GM23248 (cell line): ENCODE data around the gene MIGA1. TPM values are rescaled to one million over a fixed set of nuclear protein-coding genes. Genes with fewer than 3 reads are reported as not detected.
A peak's percentile ranks its signal among the peaks of the same experiment; 100 is the strongest.

Experiments
- DNase-seq: peaks from one replicate; pipeline ENCODE4 v3.0.0-alpha.2; 2015
- H2AFZ ChIP-seq: fragments of 200-600 bp; sonication (generic); 2 replicates; pipeline ENCODE4 v1.6.1; 2016; ENCODE audit warnings: antibody characterized with exemption
- H3F3A ChIP-seq: fragments of 200-600 bp; sonication (generic); 2 replicates; pipeline ENCODE4 v1.6.1; 2016; ENCODE audit warnings: mild to moderate bottlenecking, antibody characterized with exemption, mixed run types; ENCODE audit not compliant: insufficient read depth
- H3K27ac ChIP-seq: fragments of 200-600 bp; sonication (generic); 2 replicates; pipeline ENCODE4 v1.5.1; 2016; ENCODE audit warnings: mild to moderate bottlenecking
- H3K27me3 ChIP-seq: fragments of 200-600 bp; sonication (generic); replicated peaks from 2 replicates; pipeline ENCODE4 v1.6.1; 2016; ENCODE audit warnings: mild to moderate bottlenecking; ENCODE audit not compliant: insufficient read depth
- H3K36me3 ChIP-seq: fragments of 200-600 bp; sonication (generic); 2 replicates; pipeline ENCODE4 v1.6.1; 2016; ENCODE audit warnings: low read depth, mild to moderate bottlenecking
- H3K4me1 ChIP-seq: fragments of 200-600 bp; sonication (generic); 2 replicates; pipeline ENCODE4 v1.6.1; 2016; ENCODE audit warnings: mild to moderate bottlenecking; ENCODE audit not compliant: insufficient read depth
- H3K4me2 ChIP-seq: fragments of 200-600 bp; sonication (generic); one replicate; pipeline ENCODE4 v1.6.1; 2016; ENCODE audit warnings: mild to moderate bottlenecking; ENCODE audit not compliant: unreplicated experiment
- H3K4me3 ChIP-seq: fragments of 200-600 bp; sonication (generic); 2 replicates; pipeline ENCODE4 v1.5.1; 2016; ENCODE audit warnings: mild to moderate bottlenecking
- H3K79me2 ChIP-seq: fragments of 200-600 bp; sonication (generic); 2 replicates; pipeline ENCODE4 v1.6.1; 2016; ENCODE audit warnings: mild to moderate bottlenecking; ENCODE audit not compliant: insufficient read depth
- H3K9ac ChIP-seq: fragments of 200-600 bp; sonication (generic); 2 replicates; pipeline ENCODE4 v1.6.1; 2016; ENCODE audit warnings: mild to moderate bottlenecking
- H3K9me2 ChIP-seq: fragments of 200-600 bp; sonication (generic); 2 replicates; pipeline ENCODE4 v1.6.1; 2016; ENCODE audit warnings: mixed run types, mild to moderate bottlenecking, moderate library complexity; ENCODE audit not compliant: insufficient read depth
- H3K9me3 ChIP-seq: fragments of 200-600 bp; sonication (generic); one replicate; pipeline ENCODE4 v1.6.1; 2017; ENCODE audit warnings: low read depth
- H4K20me1 ChIP-seq: fragments of 200-600 bp; sonication (generic); 2 replicates; pipeline ENCODE4 v1.6.0; 2016; ENCODE audit not compliant: insufficient read depth
- EZH2 ChIP-seq: fragments of 200-600 bp; sonication (generic); IDR thresholded peaks from 2 replicates; pipeline ENCODE4 v1.6.1; 2018; ENCODE audit warnings: antibody characterized with exemption, mild to moderate bottlenecking; ENCODE audit not compliant: insufficient read depth, poor library complexity, severe bottlenecking
- EZH2phosphoT487 ChIP-seq: fragments of 200-600 bp; sonication (generic); IDR thresholded peaks from 2 replicates; pipeline ENCODE4 v1.6.1; 2018; ENCODE audit warnings: antibody characterized with exemption, moderate library complexity, mild to moderate bottlenecking, low read depth; ENCODE audit not compliant: insufficient read depth
- WGBS, 2 experiments: methylation state at CpG; one replicate each; pipeline ENCODE4 v1.1.6; 2015 to 2017; ENCODE audit warnings: low lambda C conversion rate in 2 of 2, low coverage in 1 of 2; ENCODE audit errors: missing lambda C conversion rate in 2 of 2; 5-methylcytosine and 5-hydroxymethylcytosine counted together
- in situ Hi-C: fragments of 300-500 bp; cut with MboI; formaldehyde crosslinking; loops from 2 replicates; pipeline ENCODE4 v1.15.0; 2020
- polyA plus RNA-seq: library from polyadenylated mRNA; unstranded; fragments of >200 nt; fragmentation: Nextera tagmentation; extraction: Ambion mirVana; gene quantifications from 2 replicates; pipeline ENCODE4 v1.2.1, GENCODE V29; 2016
- total RNA-seq: library from RNA; depleted of rRNA; stranded (reverse); fragments of >200 nt; shearing (Covaris generic); gene quantifications from 2 replicates; pipeline ENCODE4 v1.2.3, GENCODE V29; 2014; rRNA removed

The MIGA1 gene
- total and polyA plus RNA-seq, 2 experiments from 2014 or later = 11.6 to 14.4 TPM

DNA sequence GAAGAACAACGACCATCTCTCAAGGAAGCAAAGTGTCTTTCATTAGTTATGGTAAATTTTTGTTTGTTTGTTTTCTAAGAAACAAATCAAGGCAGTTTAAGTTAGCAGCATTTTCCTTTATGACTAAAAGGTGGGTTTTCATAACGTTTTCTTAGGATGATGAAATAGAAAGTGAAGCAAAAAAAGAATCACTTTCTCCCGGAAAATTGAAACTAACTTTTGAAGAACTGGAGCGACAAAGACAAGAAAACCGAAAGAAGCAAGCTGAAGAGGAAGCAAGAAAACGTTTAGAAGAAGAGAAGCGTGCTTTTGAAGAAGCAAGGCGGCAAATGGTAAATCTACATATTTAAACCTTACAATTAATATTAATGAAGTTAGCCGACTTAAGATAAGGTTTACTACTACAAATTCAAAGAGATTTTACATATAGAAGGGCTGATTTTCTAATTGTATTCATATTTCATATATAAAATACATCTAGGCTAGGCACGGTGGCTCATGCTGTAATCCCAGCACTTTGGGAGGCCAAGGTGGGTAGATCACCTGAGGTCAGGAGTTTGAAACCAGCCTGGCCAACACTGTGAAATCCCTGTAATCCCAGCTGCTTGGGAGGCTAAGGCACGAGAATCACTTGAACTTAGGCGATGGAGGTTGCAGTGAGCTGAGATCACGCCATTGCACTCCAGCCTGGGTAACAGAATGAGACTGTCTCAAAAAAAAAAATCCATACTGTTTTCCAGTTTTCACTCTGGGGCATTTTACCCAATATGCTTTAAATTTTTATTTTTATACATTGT is 147.3 kb downstream of the MIGA1 start:
- H3K4me2 ChIP-seq = peak overlapping the region; percentile 70
- H3K4me1 ChIP-seq = peaks cover 17% of the 10 kb centered on the region
- peak overlapping the region; percentile 41 for H3K4me3 ChIP-seq
- peak overlapping the region; percentile 21; the same call in 1 of the 2 replicates for H2AFZ ChIP-seq
- peaks cover 65% of the 10 kb centered on the region for H3K36me3 ChIP-seq
- in situ Hi-C loops = no loop called here
- WGBS, 2 experiments = 54 to 55% methylated on average over 13 of the region's 13 CpGs
- TF ChIP-seq EZH2phosphoT487 (no peak), EZH2 (no peak)
- H3K27ac ChIP-seq = peak overlapping the region; percentile 36
- H3K9me2 ChIP-seq = no peaks in the 10 kb centered on the region
- H3K79me2 ChIP-seq = peaks cover 7% of the 10 kb centered on the region
- no peaks in the 10 kb centered on the region for H3K27me3 ChIP-seq
- no peaks in the 10 kb centered on the region for H3K9me3 ChIP-seq
- H3K9ac ChIP-seq = peak overlapping the region; percentile 38
- peaks cover 42% of the 10 kb centered on the region for H3F3A ChIP-seq
- peak; percentile 43 for DNase-seq
- no peaks in the 10 kb centered on the region for H4K20me1 ChIP-seq

DNA sequence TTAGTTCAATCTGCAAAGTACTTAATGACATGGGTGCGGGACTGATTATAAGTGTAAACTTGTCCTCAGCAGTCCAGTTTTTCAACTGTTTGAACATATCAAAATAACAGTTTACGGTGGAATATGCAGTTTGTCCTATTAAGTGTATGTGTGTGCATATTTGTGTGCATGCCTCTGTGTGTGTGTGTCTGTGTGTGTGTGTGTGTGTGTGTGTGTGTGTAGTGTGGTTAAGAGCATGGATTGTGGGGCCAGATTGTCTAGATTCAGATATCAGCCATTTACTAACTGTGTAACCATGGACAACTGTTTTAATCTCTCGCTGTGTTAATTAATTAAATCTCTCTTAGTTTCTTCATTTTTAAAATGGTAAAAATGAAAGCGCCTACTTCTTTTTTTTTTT is 148.0 kb downstream of the MIGA1 start:
- Histone ChIP-seq H4K20me1 (no peaks in the 10 kb centered on the region), H3K27me3 (no peaks in the 10 kb centered on the region), H3K4me3 (no peak overlapping the region), H3K9ac (no peak overlapping the region), H3K27ac (no peak overlapping the region), H3K4me2 (no peak overlapping the region), H3F3A (peaks cover 46% of the 10 kb centered on the region), H3K4me1 (peaks cover 17% of the 10 kb centered on the region), H2AFZ (no peak overlapping the region), H3K79me2 (peaks cover 12% of the 10 kb centered on the region), H3K9me2 (no peaks in the 10 kb centered on the region), H3K9me3 (no peaks in the 10 kb centered on the region), H3K36me3 (peaks cover 70% of the 10 kb centered on the region)
- TF ChIP-seq EZH2 (no peak), EZH2phosphoT487 (no peak)
- WGBS, 2 experiments = 96 to 97% methylated on average over 4 of the region's 4 CpGs
- no peak for DNase-seq
- in situ Hi-C loops = no loop called here

Other genes starting within 250 kb of the MIGA1 start
- 72.6 and 117 TPM in 2 replicates for gene ZZZ3, start 97.0 kb upstream of the MIGA1 start, total RNA-seq
- gene ZZZ3, start 97.0 kb upstream of the MIGA1 start, polyA plus RNA-seq = 42.4 and 43.8 TPM in 2 replicates
- 77.6 and 80.7 TPM in 2 replicates for gene USP33, start 19.8 kb upstream of the MIGA1 start, total RNA-seq
- gene USP33, start 19.8 kb upstream of the MIGA1 start, polyA plus RNA-seq = 50.7 and 54.2 TPM in 2 replicates
- 11.4 and 17.2 TPM in 2 replicates for gene NEXN, start 109.0 kb downstream of the MIGA1 start, total RNA-seq
- gene NEXN, start 109.0 kb downstream of the MIGA1 start, polyA plus RNA-seq = 69.0 and 70.4 TPM in 2 replicates
- gene FUBP1, start 199.4 kb downstream of the MIGA1 start, total RNA-seq = 59.1 and 69.9 TPM in 2 replicates
- 48.4 and 52.2 TPM in 2 replicates for gene FUBP1, start 199.4 kb downstream of the MIGA1 start, polyA plus RNA-seq
- 125 and 133 TPM in 2 replicates for gene DNAJB4, start 225.3 kb downstream of the MIGA1 start, total RNA-seq
- 147 and 151 TPM in 2 replicates for gene DNAJB4, start 225.3 kb downstream of the MIGA1 start, polyA plus RNA-seq